Gastroesophageal sphincter (tissue), 3 donors: ENCODE results near the gene CTSV.
"Not testable (repeated sequence)": the region's sequence is repeated elsewhere in the genome, so short reads cannot be mapped to it uniquely, and the experiment has no call there.

Experiments used
- CTCF ChIP-seq, 4 experiments: fragments of 200-600 bp in 2 of 4; fragments of 450-650 bp in 2 of 4; sonication (generic) in 1 of 4; IDR thresholded peaks; one replicate each; pipeline ENCODE4 v1.5.1; 2017 to 2019; ENCODE audit warnings: antibody characterized with exemption in 4 of 4, mild to moderate bottlenecking in 2 of 4, moderate library complexity in 2 of 4
- POLR2A ChIP-seq, 2 donors: fragments of 450-650 bp; IDR thresholded peaks; one replicate each; pipeline ENCODE4 v1.6.1; 2017; ENCODE audit warnings: antibody characterized with exemption in 2 of 2, mild to moderate bottlenecking in 2 of 2, moderate library complexity in 1 of 2

- TF ChIP-seq POLR2A, CTCF (IDR thresholded peaks at IDR 0.05): not testable (repeated sequence)
Measured at GRCh38 chr9:97000139-97000787, 38.7 kb downstream of the CTSV start.
